ENCODE data around the gene RNF13.

The RNF13 gene

GRCh38 chr3:149812606-149813366, at the start of gene RNF13:
TSS of gene RNF13 (plus strand) at chr3:149813215. CDS start at chr3:149846027, 32,812 bp downstream.
- H3K9ac ChIP-seq (ENCODE audit: low read depth, low read length) = peak within 1 kb of the TSS; percentile 87
- H3K36me3 ChIP-seq (ENCODE audit: control insufficient read depth, insufficient read depth, low read length) = no peaks in the 10 kb centered on the region
- no peaks in the 10 kb centered on the region for H3K27me3 ChIP-seq (ENCODE audit: control insufficient read depth, insufficient read depth, low read length)
- H3K4me3 ChIP-seq (ENCODE audit: low read depth, low read length) = peak within 1 kb of the TSS; percentile 92
- no peaks in the 10 kb centered on the region for H3K9me3 ChIP-seq (ENCODE audit: control insufficient read depth, insufficient read depth, low read length)
- peaks cover 10% of the 10 kb centered on the region for H3K4me1 ChIP-seq (ENCODE audit: control insufficient read depth, insufficient read depth, low read length)

- no peak overlapping the region for H3K4me3 ChIP-seq (ENCODE audit: low read depth, low read length)
- peaks cover 5% of the 10 kb centered on the region for H3K27me3 ChIP-seq (ENCODE audit: control insufficient read depth, insufficient read depth, low read length)
- no peaks in the 10 kb centered on the region for H3K4me1 ChIP-seq (ENCODE audit: control insufficient read depth, insufficient read depth, low read length)
- no peaks in the 10 kb centered on the region for H3K9me3 ChIP-seq (ENCODE audit: control insufficient read depth, insufficient read depth, low read length)
- no peaks in the 10 kb centered on the region for H3K36me3 ChIP-seq (ENCODE audit: control insufficient read depth, insufficient read depth, low read length)
- no peak overlapping the region for H3K9ac ChIP-seq (ENCODE audit: low read depth, low read length)
Measured at GRCh38 chr3:149763565-149764195, 49.3 kb upstream of the RNF13 start.

- Histone ChIP-seq H3K4me3 (ENCODE audit: low read depth, low read length) (no peak overlapping the region), H3K9ac (ENCODE audit: low read depth, low read length) (no peak overlapping the region), H3K36me3 (ENCODE audit: control insufficient read depth, insufficient read depth, low read length) (no peaks in the 10 kb centered on the region), H3K4me1 (ENCODE audit: control insufficient read depth, insufficient read depth, low read length) (no peaks in the 10 kb centered on the region), H3K9me3 (ENCODE audit: control insufficient read depth, insufficient read depth, low read length) (no peaks in the 10 kb centered on the region), H3K27me3 (ENCODE audit: control insufficient read depth, insufficient read depth, low read length) (peaks cover 5% of the 10 kb centered on the region)
Measured at GRCh38 chr3:149764302-149764701, 48.7 kb upstream of the RNF13 start.

GRCh38 chr3:149765762-149766334, 47.2 kb upstream of the RNF13 start:
- Histone ChIP-seq H3K4me3 (ENCODE audit: low read depth, low read length) (no peak overlapping the region), H3K9ac (ENCODE audit: low read depth, low read length) (no peak overlapping the region)

GRCh38 chr3:149767720-149768119, 45.3 kb upstream of the RNF13 start:
- no peak overlapping the region for H3K4me3 ChIP-seq (ENCODE audit: low read depth, low read length)
- H3K9me3 ChIP-seq (ENCODE audit: control insufficient read depth, insufficient read depth, low read length) = no peaks in the 10 kb centered on the region
- no peaks in the 10 kb centered on the region for H3K36me3 ChIP-seq (ENCODE audit: control insufficient read depth, insufficient read depth, low read length)
- peaks cover 5% of the 10 kb centered on the region for H3K27me3 ChIP-seq (ENCODE audit: control insufficient read depth, insufficient read depth, low read length)
- H3K4me1 ChIP-seq (ENCODE audit: control insufficient read depth, insufficient read depth, low read length) = peaks cover 2% of the 10 kb centered on the region
- no peak overlapping the region for H3K9ac ChIP-seq (ENCODE audit: low read depth, low read length)

More at GRCh38 chr3:149765762-149766334, 47.2 kb upstream of the RNF13 start:
- Histone ChIP-seq H3K9me3 (ENCODE audit: control insufficient read depth, insufficient read depth, low read length) (no peaks in the 10 kb centered on the region), H3K27me3 (ENCODE audit: control insufficient read depth, insufficient read depth, low read length) (peaks cover 5% of the 10 kb centered on the region), H3K36me3 (ENCODE audit: control insufficient read depth, insufficient read depth, low read length) (no peaks in the 10 kb centered on the region), H3K4me1 (ENCODE audit: control insufficient read depth, insufficient read depth, low read length) (no peaks in the 10 kb centered on the region)

GRCh38 chr3:149768704-149769103, 44.3 kb upstream of the RNF13 start:
- H3K36me3 ChIP-seq (ENCODE audit: control insufficient read depth, insufficient read depth, low read length) = no peaks in the 10 kb centered on the region
- no peaks in the 10 kb centered on the region for H3K9me3 ChIP-seq (ENCODE audit: control insufficient read depth, insufficient read depth, low read length)
- no peak overlapping the region for H3K9ac ChIP-seq (ENCODE audit: low read depth, low read length)
- peaks cover 5% of the 10 kb centered on the region for H3K4me1 ChIP-seq (ENCODE audit: control insufficient read depth, insufficient read depth, low read length)
- peaks cover 5% of the 10 kb centered on the region for H3K27me3 ChIP-seq (ENCODE audit: control insufficient read depth, insufficient read depth, low read length)
- H3K4me3 ChIP-seq (ENCODE audit: low read depth, low read length) = no peak overlapping the region

- Histone ChIP-seq H3K4me3 (ENCODE audit: low read depth, low read length) (no peak overlapping the region), H3K9me3 (ENCODE audit: control insufficient read depth, insufficient read depth, low read length) (no peaks in the 10 kb centered on the region), H3K27me3 (ENCODE audit: control insufficient read depth, insufficient read depth, low read length) (no peaks in the 10 kb centered on the region), H3K9ac (ENCODE audit: low read depth, low read length) (no peak overlapping the region), H3K4me1 (ENCODE audit: control insufficient read depth, insufficient read depth, low read length) (peaks cover 5% of the 10 kb centered on the region), H3K36me3 (ENCODE audit: control insufficient read depth, insufficient read depth, low read length) (no peaks in the 10 kb centered on the region)
Measured at GRCh38 chr3:149770246-149770645, 42.8 kb upstream of the RNF13 start.

- H3K36me3 ChIP-seq (ENCODE audit: control insufficient read depth, insufficient read depth, low read length) = no peaks in the 10 kb centered on the region
- peaks cover 5% of the 10 kb centered on the region for H3K4me1 ChIP-seq (ENCODE audit: control insufficient read depth, insufficient read depth, low read length)
- no peak overlapping the region for H3K4me3 ChIP-seq (ENCODE audit: low read depth, low read length)
- no peaks in the 10 kb centered on the region for H3K9me3 ChIP-seq (ENCODE audit: control insufficient read depth, insufficient read depth, low read length)
- H3K27me3 ChIP-seq (ENCODE audit: control insufficient read depth, insufficient read depth, low read length) = no peaks in the 10 kb centered on the region
- H3K9ac ChIP-seq (ENCODE audit: low read depth, low read length) = no peak overlapping the region
Measured at GRCh38 chr3:149771652-149772271, 41.3 kb upstream of the RNF13 start.

GRCh38 chr3:149772861-149773260, 40.2 kb upstream of the RNF13 start:
- H3K36me3 ChIP-seq (ENCODE audit: control insufficient read depth, insufficient read depth, low read length) = no peaks in the 10 kb centered on the region
- no peaks in the 10 kb centered on the region for H3K27me3 ChIP-seq (ENCODE audit: control insufficient read depth, insufficient read depth, low read length)
- H3K4me3 ChIP-seq (ENCODE audit: low read depth, low read length) = no peak overlapping the region
- no peaks in the 10 kb centered on the region for H3K9me3 ChIP-seq (ENCODE audit: control insufficient read depth, insufficient read depth, low read length)
- no peak overlapping the region for H3K9ac ChIP-seq (ENCODE audit: low read depth, low read length)
- peaks cover 5% of the 10 kb centered on the region for H3K4me1 ChIP-seq (ENCODE audit: control insufficient read depth, insufficient read depth, low read length)

GRCh38 chr3:149776170-149776569, 36.8 kb upstream of the RNF13 start:
- Histone ChIP-seq H3K9me3 (ENCODE audit: control insufficient read depth, insufficient read depth, low read length) (no peaks in the 10 kb centered on the region), H3K27me3 (ENCODE audit: control insufficient read depth, insufficient read depth, low read length) (no peaks in the 10 kb centered on the region), H3K9ac (ENCODE audit: low read depth, low read length) (no peak overlapping the region), H3K4me1 (ENCODE audit: control insufficient read depth, insufficient read depth, low read length) (peaks cover 5% of the 10 kb centered on the region), H3K4me3 (ENCODE audit: low read depth, low read length) (no peak overlapping the region), H3K36me3 (ENCODE audit: control insufficient read depth, insufficient read depth, low read length) (no peaks in the 10 kb centered on the region)

GRCh38 chr3:149777414-149778214, 35.4 kb upstream of the RNF13 start:
- H3K9me3 ChIP-seq (ENCODE audit: control insufficient read depth, insufficient read depth, low read length) = no peaks in the 10 kb centered on the region
- peaks cover 5% of the 10 kb centered on the region for H3K4me1 ChIP-seq (ENCODE audit: control insufficient read depth, insufficient read depth, low read length)
- no peaks in the 10 kb centered on the region for H3K27me3 ChIP-seq (ENCODE audit: control insufficient read depth, insufficient read depth, low read length)
- no peak overlapping the region for H3K4me3 ChIP-seq (ENCODE audit: low read depth, low read length)
- H3K9ac ChIP-seq (ENCODE audit: low read depth, low read length) = no peak overlapping the region
- H3K36me3 ChIP-seq (ENCODE audit: control insufficient read depth, insufficient read depth, low read length) = no peaks in the 10 kb centered on the region
